ENCODE data around the gene LAMTOR2. TPM values are rescaled to one million over a fixed set of nuclear protein-coding genes. Genes with fewer than 3 reads are reported as not detected.

Gene LAMTOR2
- total and polyA plus RNA-seq, 9 of the 15 experiments (the other 6 are each of a cell fraction or from before 2014, with no cell fraction given) = 39.0 to 161 (median 74.6) TPM

- TF ChIP-seq SNAPC5 (CRISPR knock-in tag; IDR thresholded peaks at IDR 0.05) (no peak), ZNF592 (IDR thresholded peaks at IDR 0.05) (no peak), FOXK2 (conservative IDR thresholded peaks at IDR 0.05 in 1 of 2, IDR thresholded peaks at IDR 0.05 in 1 of 2; ENCODE audit: low read depth in 2 of 2) (no peak), ZBTB1 (CRISPR knock-in tag; IDR thresholded peaks at IDR 0.05; ENCODE audit: borderline replicate concordance, low read depth) (no peak), KDM1A (IDR thresholded peaks at IDR 0.05) (no peak), DNMT1 (IDR thresholded peaks at IDR 0.05) (no peak), ELF1 (tag; IDR thresholded peaks at IDR 0.05) (no peak), MYC (IDR thresholded peaks at IDR 0.05; ENCODE audit: low read depth, low read length) (no peak), MYC (CRISPR knock-in tag; IDR thresholded peaks at IDR 0.05; ENCODE audit: borderline replicate concordance, low read depth) (no peak), WHSC1 (IDR thresholded peaks at IDR 0.05; ENCODE audit: low read length) (no peak), SUPT5H (IDR thresholded peaks at IDR 0.05) (0 out of 2 replicates have a peak, but pooled peaks have one; percentile 1), RBM25 (IDR thresholded peaks at IDR 0.05; ENCODE audit: low read depth, low read length, severe bottlenecking) (no peak), ZNF507 (tag; conservative IDR thresholded peaks at IDR 0.05) (no peak), COPS2 (conservative IDR thresholded peaks at IDR 0.05) (no peak), ATF1 (CRISPR knock-in tag; IDR thresholded peaks at IDR 0.05) (no peak), ATF1 (tag; IDR thresholded peaks at IDR 0.05) (no peak), ZBTB2 (IDR thresholded peaks at IDR 0.05) (peak; percentile 13; the same call in 1 of the 2 replicates), MCM3 (IDR thresholded peaks at IDR 0.05) (no peak), NRF1 (conservative IDR thresholded peaks at IDR 0.05 in 1 of 2, IDR thresholded peaks at IDR 0.05 in 1 of 2) (no peak)
- TF ChIP-seq, protein P1, sequence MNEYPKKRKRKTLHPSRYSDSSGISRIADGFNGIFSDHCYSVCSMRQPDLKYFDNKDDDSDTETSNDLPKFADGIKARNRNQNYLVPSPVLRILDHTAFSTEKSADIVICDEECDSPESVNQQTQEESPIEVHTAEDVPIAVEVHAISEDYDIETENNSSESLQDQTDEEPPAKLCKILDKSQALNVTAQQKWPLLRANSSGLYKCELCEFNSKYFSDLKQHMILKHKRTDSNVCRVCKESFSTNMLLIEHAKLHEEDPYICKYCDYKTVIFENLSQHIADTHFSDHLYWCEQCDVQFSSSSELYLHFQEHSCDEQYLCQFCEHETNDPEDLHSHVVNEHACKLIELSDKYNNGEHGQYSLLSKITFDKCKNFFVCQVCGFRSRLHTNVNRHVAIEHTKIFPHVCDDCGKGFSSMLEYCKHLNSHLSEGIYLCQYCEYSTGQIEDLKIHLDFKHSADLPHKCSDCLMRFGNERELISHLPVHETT (CRISPR knock-in tag; conservative IDR thresholded peaks at IDR 0.05 in 1 of 2, IDR thresholded peaks at IDR 0.05 in 1 of 2) = no peak
- TF ChIP-seq, protein P2, sequence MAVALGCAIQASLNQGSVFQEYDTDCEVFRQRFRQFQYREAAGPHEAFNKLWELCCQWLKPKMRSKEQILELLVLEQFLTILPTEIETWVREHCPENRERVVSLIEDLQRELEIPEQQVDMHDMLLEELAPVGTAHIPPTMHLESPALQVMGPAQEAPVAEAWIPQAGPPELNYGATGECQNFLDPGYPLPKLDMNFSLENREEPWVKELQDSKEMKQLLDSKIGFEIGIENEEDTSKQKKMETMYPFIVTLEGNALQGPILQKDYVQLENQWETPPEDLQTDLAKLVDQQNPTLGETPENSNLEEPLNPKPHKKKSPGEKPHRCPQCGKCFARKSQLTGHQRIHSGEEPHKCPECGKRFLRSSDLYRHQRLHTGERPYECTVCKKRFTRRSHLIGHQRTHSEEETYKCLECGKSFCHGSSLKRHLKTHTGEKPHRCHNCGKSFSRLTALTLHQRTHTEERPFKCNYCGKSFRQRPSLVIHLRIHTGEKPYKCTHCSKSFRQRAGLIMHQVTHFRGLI (CRISPR knock-in tag; IDR thresholded peaks at IDR 0.05) = no peak
These were observed 648 bp upstream of the LAMTOR2 start, which contains the start of gene UBQLN4 (continued) for GRCh38 chr1:156053768-156054499.
